Measurements from ENCODE around the gene TEX35.

GRCh38 chr1:178500091-178500770, 12.7 kb upstream of the TEX35 start:
- TF ChIP-seq CTCF (IDR thresholded peaks at IDR 0.05 in 2 of 3, conservative IDR thresholded peaks at IDR 0.05 in 1 of 3; ENCODE audit: borderline replicate concordance in 1 of 3, insufficient read depth in 1 of 3, low read depth in 2 of 3, low read length in 2 of 3) (peak in 2 of 3 experiments; percentile 54 to 56; a peak in 4 of 6 replicates), POLR2A (IDR thresholded peaks at IDR 0.05; ENCODE audit: borderline replicate concordance, extremely low read depth, insufficient read depth, insufficient read length) (no peak), YY1 (IDR thresholded peaks at IDR 0.05; ENCODE audit: extremely low read depth, insufficient replicate concordance, low read depth, low read length) (no peak), REST (IDR thresholded peaks at IDR 0.05; ENCODE audit: low read depth) (no peak), ATF3 (IDR thresholded peaks at IDR 0.05) (no peak), ZNF274 (IDR thresholded peaks at IDR 0.05; ENCODE audit: low read depth, low read length) (no peak), RAD21 (IDR thresholded peaks at IDR 0.05; ENCODE audit: low read depth) (no peak), POLR2AphosphoS5 (IDR thresholded peaks at IDR 0.05; ENCODE audit: low read depth, low read length) (no peak), ZBTB33 (IDR thresholded peaks at IDR 0.05; ENCODE audit: extremely low read depth, insufficient replicate concordance, low read length) (no peak)
